SK-N-SH treated with all-trans-retinoic acid at 6 μM for 48 hours (cell line): ENCODE measurements around the gene PTTG1IP.
A peak's percentile ranks its signal among the peaks of the same experiment; 100 is the strongest.

Source experiments
- ATAC-seq: fragments of 200-7000 bp; cut with Tn5 transposase; 3 replicates; pipeline ENCODE4 v1.9.1; 2020; ENCODE audit warnings: mild to moderate bottlenecking, moderate library complexity
- ARNTL ChIP-seq: fragments of 450-650 bp; formaldehyde crosslinking; IDR thresholded peaks from 2 replicates; pipeline ENCODE4 v1.5.0; 2020; ENCODE audit warnings: low read depth, mild to moderate bottlenecking, moderate library complexity, borderline replicate concordance
- BACH2 ChIP-seq: fragments of 250-450 bp; sonication (Bioruptor Pico); IDR thresholded peaks from 2 replicates; pipeline ENCODE4 v1.9.0; 2021; ENCODE audit warnings: mild to moderate bottlenecking, borderline replicate concordance
- CREB5 ChIP-seq: fragments of 250-450 bp; sonication (Bioruptor Pico); IDR thresholded peaks from 2 replicates; pipeline ENCODE4 v1.5.1; 2020; ENCODE audit warnings: low read depth, mild to moderate bottlenecking, moderate library complexity
- CSDC2 ChIP-seq: fragments of 250-450 bp; sonication (Bioruptor Pico); IDR thresholded peaks from 2 replicates; pipeline ENCODE4 v1.5.0; 2020; ENCODE audit warnings: mild to moderate bottlenecking, moderate library complexity
- ESRRG ChIP-seq: fragments of 250-450 bp; sonication (Bioruptor Pico); IDR thresholded peaks from 2 replicates; pipeline ENCODE4 v1.6.1; 2021; ENCODE audit warnings: mild to moderate bottlenecking
- GLIS3 ChIP-seq: fragments of 250-450 bp; sonication (Bioruptor Pico); IDR thresholded peaks from 2 replicates; pipeline ENCODE4 v1.5.0; 2020; ENCODE audit warnings: mild to moderate bottlenecking, moderate library complexity
- OSR1 ChIP-seq: fragments of 250-450 bp; sonication (Bioruptor Pico); IDR thresholded peaks from 2 replicates; pipeline ENCODE4 v1.8.0; 2022; ENCODE audit warnings: moderate library complexity, mild to moderate bottlenecking, inconsistent platforms
- PPARA ChIP-seq: fragments of 250-450 bp; sonication (Bioruptor Pico); IDR thresholded peaks from 2 replicates; pipeline ENCODE4 v1.5.0; 2020; ENCODE audit warnings: mild to moderate bottlenecking, borderline replicate concordance
- RARB ChIP-seq: fragments of 250-450 bp; sonication (Bioruptor Pico); IDR thresholded peaks from 2 replicates; pipeline ENCODE4 v1.8.0; 2021; ENCODE audit warnings: mild to moderate bottlenecking, moderate library complexity
- SNAI2 ChIP-seq: fragments of 250-450 bp; sonication (Bioruptor Pico); IDR thresholded peaks from 2 replicates; pipeline ENCODE4 v1.5.0; 2020; ENCODE audit warnings: mild to moderate bottlenecking, moderate library complexity
- TCF4 ChIP-seq: fragments of 250-450 bp; sonication (Bioruptor Pico); IDR thresholded peaks from 2 replicates; pipeline ENCODE4 v1.8.0; 2021; ENCODE audit warnings: mild to moderate bottlenecking, moderate library complexity, borderline replicate concordance
- TOX ChIP-seq: fragments of 250-450 bp; sonication (Bioruptor Pico); IDR thresholded peaks from 2 replicates; pipeline ENCODE4 v1.8.0; 2021; ENCODE audit warnings: mild to moderate bottlenecking, moderate library complexity, borderline replicate concordance
- ZFP3 ChIP-seq: fragments of 250-450 bp; sonication (Bioruptor Pico); IDR thresholded peaks from 2 replicates; pipeline ENCODE4 v1.5.0; 2020; ENCODE audit warnings: mild to moderate bottlenecking, moderate library complexity
- ZFP30 ChIP-seq: fragments of 450-650 bp; formaldehyde crosslinking; IDR thresholded peaks from 2 replicates; pipeline ENCODE4 v1.5.0; 2022; ENCODE audit warnings: mild to moderate bottlenecking, moderate library complexity
- ZNF70 ChIP-seq: fragments of 450-650 bp; formaldehyde crosslinking; IDR thresholded peaks from 2 replicates; pipeline ENCODE4 v1.5.0; 2020; ENCODE audit warnings: mild to moderate bottlenecking, moderate library complexity
- TF ChIP-seq, protein P1 (sequence below): fragments of 250-450 bp; sonication (Bioruptor Pico); IDR thresholded peaks from 2 replicates; pipeline ENCODE4 v1.5.0; 2020; ENCODE audit warnings: mild to moderate bottlenecking, moderate library complexity
- TF ChIP-seq, protein P2 (sequence below): fragments of 250-450 bp; sonication (Bioruptor Pico); IDR thresholded peaks from 2 replicates; pipeline ENCODE4 v1.5.1; 2021; ENCODE audit warnings: mild to moderate bottlenecking, moderate library complexity
- TF ChIP-seq, protein P3 (sequence below): fragments of 250-450 bp; sonication (Bioruptor Pico); IDR thresholded peaks from 2 replicates; pipeline ENCODE4 v1.8.0; 2020; ENCODE audit warnings: mild to moderate bottlenecking, moderate library complexity, borderline replicate concordance

The PTTG1IP gene

GRCh38 chr21:44874240-44874496, 678 bp upstream of the PTTG1IP start (continued):
- TF ChIP-seq CREB5 (CRISPR knock-in tag): no peak
- no peak for TF ChIP-seq OSR1
- no peak for TF ChIP-seq CSDC2 (CRISPR knock-in tag)
- TF ChIP-seq TCF4 (CRISPR knock-in tag): no peak
- no peak for TF ChIP-seq ZFP30
- TF ChIP-seq PPARA (CRISPR knock-in tag): no peak
- no peak for TF ChIP-seq TOX
- no peak for TF ChIP-seq ZFP3
- no peak for TF ChIP-seq ARNTL (CRISPR knock-in tag)
- no peak for TF ChIP-seq GLIS3 (CRISPR knock-in tag)
- no peak for TF ChIP-seq RARB (CRISPR knock-in tag)
- TF ChIP-seq, all 23 proteins: peak for 0

- ATAC-seq: peak; percentile 4; the same call in 2 of the 3 replicates
These were observed 688 bp downstream of the PTTG1IP start for GRCh38 chr21:44872649-44873355.

GRCh38 chr21:44872323-44872648, 1.2 kb downstream of the PTTG1IP start:
- no peak for ATAC-seq
- no peak for TF ChIP-seq SNAI2
- no peak for TF ChIP-seq BACH2 (CRISPR knock-in tag)
- TF ChIP-seq PPARA (CRISPR knock-in tag): no peak
- TF ChIP-seq, protein P1, sequence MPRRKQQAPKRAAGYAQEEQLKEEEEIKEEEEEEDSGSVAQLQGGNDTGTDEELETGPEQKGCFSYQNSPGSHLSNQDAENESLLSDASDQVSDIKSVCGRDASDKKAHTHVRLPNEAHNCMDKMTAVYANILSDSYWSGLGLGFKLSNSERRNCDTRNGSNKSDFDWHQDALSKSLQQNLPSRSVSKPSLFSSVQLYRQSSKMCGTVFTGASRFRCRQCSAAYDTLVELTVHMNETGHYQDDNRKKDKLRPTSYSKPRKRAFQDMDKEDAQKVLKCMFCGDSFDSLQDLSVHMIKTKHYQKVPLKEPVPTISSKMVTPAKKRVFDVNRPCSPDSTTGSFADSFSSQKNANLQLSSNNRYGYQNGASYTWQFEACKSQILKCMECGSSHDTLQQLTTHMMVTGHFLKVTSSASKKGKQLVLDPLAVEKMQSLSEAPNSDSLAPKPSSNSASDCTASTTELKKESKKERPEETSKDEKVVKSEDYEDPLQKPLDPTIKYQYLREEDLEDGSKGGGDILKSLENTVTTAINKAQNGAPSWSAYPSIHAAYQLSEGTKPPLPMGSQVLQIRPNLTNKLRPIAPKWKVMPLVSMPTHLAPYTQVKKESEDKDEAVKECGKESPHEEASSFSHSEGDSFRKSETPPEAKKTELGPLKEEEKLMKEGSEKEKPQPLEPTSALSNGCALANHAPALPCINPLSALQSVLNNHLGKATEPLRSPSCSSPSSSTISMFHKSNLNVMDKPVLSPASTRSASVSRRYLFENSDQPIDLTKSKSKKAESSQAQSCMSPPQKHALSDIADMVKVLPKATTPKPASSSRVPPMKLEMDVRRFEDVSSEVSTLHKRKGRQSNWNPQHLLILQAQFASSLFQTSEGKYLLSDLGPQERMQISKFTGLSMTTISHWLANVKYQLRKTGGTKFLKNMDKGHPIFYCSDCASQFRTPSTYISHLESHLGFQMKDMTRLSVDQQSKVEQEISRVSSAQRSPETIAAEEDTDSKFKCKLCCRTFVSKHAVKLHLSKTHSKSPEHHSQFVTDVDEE (CRISPR knock-in tag): no peak
- TF ChIP-seq CREB5 (CRISPR knock-in tag): no peak
- TF ChIP-seq TCF4 (CRISPR knock-in tag): no peak
- no peak for TF ChIP-seq GLIS3 (CRISPR knock-in tag)
- TF ChIP-seq, protein P2, sequence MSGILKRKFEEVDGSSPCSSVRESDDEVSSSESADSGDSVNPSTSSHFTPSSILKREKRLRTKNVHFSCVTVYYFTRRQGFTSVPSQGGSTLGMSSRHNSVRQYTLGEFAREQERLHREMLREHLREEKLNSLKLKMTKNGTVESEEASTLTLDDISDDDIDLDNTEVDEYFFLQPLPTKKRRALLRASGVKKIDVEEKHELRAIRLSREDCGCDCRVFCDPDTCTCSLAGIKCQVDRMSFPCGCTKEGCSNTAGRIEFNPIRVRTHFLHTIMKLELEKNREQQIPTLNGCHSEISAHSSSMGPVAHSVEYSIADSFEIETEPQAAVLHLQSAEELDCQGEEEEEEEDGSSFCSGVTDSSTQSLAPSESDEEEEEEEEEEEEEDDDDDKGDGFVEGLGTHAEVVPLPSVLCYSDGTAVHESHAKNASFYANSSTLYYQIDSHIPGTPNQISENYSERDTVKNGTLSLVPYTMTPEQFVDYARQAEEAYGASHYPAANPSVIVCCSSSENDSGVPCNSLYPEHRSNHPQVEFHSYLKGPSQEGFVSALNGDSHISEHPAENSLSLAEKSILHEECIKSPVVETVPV (CRISPR knock-in tag): no peak

More at GRCh38 chr21:44872649-44873355, 688 bp downstream of the PTTG1IP start:
- no peak for TF ChIP-seq ZNF70 (CRISPR knock-in tag)
- TF ChIP-seq SNAI2: no peak
- TF ChIP-seq, protein P3, sequence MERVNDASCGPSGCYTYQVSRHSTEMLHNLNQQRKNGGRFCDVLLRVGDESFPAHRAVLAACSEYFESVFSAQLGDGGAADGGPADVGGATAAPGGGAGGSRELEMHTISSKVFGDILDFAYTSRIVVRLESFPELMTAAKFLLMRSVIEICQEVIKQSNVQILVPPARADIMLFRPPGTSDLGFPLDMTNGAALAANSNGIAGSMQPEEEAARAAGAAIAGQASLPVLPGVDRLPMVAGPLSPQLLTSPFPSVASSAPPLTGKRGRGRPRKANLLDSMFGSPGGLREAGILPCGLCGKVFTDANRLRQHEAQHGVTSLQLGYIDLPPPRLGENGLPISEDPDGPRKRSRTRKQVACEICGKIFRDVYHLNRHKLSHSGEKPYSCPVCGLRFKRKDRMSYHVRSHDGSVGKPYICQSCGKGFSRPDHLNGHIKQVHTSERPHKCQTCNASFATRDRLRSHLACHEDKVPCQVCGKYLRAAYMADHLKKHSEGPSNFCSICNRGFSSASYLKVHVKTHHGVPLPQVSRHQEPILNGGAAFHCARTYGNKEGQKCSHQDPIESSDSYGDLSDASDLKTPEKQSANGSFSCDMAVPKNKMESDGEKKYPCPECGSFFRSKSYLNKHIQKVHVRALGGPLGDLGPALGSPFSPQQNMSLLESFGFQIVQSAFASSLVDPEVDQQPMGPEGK (CRISPR knock-in tag): no peak
- TF ChIP-seq, protein P2 (CRISPR knock-in tag): no peak
- no peak for TF ChIP-seq BACH2 (CRISPR knock-in tag)
- TF ChIP-seq TOX: no peak
- TF ChIP-seq OSR1: no peak
- no peak for TF ChIP-seq ESRRG
